ENCODE data around the gene FIGN. TPM values are rescaled to one million over a fixed set of nuclear protein-coding genes. Genes with fewer than 3 reads are reported as not detected.

Gene FIGN
- total and polyA plus RNA-seq, 2 of the 8 experiments (the other 6 are each of a cell fraction or from before 2014, with no cell fraction given): 5.0 to 22.8 TPM

- no peaks in the 10 kb centered on the region for H3K9me3 ChIP-seq (ENCODE audit: insufficient read depth in 2 of 2, low read depth in 1 of 2, low read length in 1 of 2)
- 4% methylated on average over 5 of the region's 5 CpGs; no CpG with 5 or more reads in 1 of the 2 experiments for WGBS, 2 experiments (ENCODE audit: extremely low coverage in 1 of 2, insufficient coverage in 1 of 2, insufficient read length in 1 of 2, insufficient replicate concordance in 2 of 2, low coverage in 1 of 2, low lambda C conversion rate in 2 of 2, missing lambda C conversion rate in 1 of 2)
- peak overlapping the region; percentile 95 for H2BK5ac ChIP-seq (ENCODE audit: low read depth, low read length)
- peak overlapping the region; percentile 79 for H4K5ac ChIP-seq (ENCODE audit: insufficient read length, low read depth, low read length)
- peak overlapping the region; percentile 61; the same call in 1 of the 2 replicates for H2BK15ac ChIP-seq (ENCODE audit: low read length)
- H3K14ac ChIP-seq (ENCODE audit: insufficient read length): no peak overlapping the region
- H3K18ac ChIP-seq (ENCODE audit: extremely low read depth, low read length): peak overlapping the region; percentile 99
- peak overlapping the region; percentile 70 for H3K56ac ChIP-seq (replicated peaks; ENCODE audit: insufficient read length, low read depth, low read length)
- no peak overlapping the region for H3K4ac ChIP-seq (replicated peaks; ENCODE audit: insufficient read length, low read depth, low read length)
- H3K23me2 ChIP-seq (ENCODE audit: low read depth, low read length): peaks cover 7% of the 10 kb centered on the region
- peak overlapping the region; percentile 87 to 97 (median 94) for H3K9ac ChIP-seq (replicated peaks in 1 of 4; ENCODE audit: extremely low read depth in 1 of 4, low read depth in 3 of 4, low read length in 3 of 4)
- H3K36me3 ChIP-seq (ENCODE audit: control insufficient read depth in 2 of 4, insufficient read depth in 4 of 4, low read length in 3 of 4): no peaks in the 10 kb centered on the region
- H4K91ac ChIP-seq (replicated peaks; ENCODE audit: insufficient read length, low read length): peak overlapping the region; percentile 97
- TF ChIP-seq SIN3A (conservative IDR thresholded peaks at IDR 0.05 in 1 of 2, IDR thresholded peaks at IDR 0.05 in 1 of 2; ENCODE audit: low read depth in 1 of 2, low read length in 2 of 2) (no peak), MAFK (IDR thresholded peaks at IDR 0.05; ENCODE audit: low read depth, low read length) (no peak), CBX5 (IDR thresholded peaks at IDR 0.05; ENCODE audit: low read depth, low read length) (no peak), KDM1A (IDR thresholded peaks at IDR 0.05; ENCODE audit: borderline replicate concordance, low read length) (no peak), SIRT6 (IDR thresholded peaks at IDR 0.05; ENCODE audit: low read length) (no peak), BRCA1 (IDR thresholded peaks at IDR 0.05; ENCODE audit: low read depth, low read length) (no peak), USF2 (IDR thresholded peaks at IDR 0.05; ENCODE audit: low read length) (no peak), SRF (IDR thresholded peaks at IDR 0.05; ENCODE audit: low read depth, low read length) (no peak), SAP30 (IDR thresholded peaks at IDR 0.05; ENCODE audit: insufficient read depth, insufficient replicate concordance, low read length) (no peak)
- H3K79me2 ChIP-seq (ENCODE audit: control insufficient read depth in 1 of 2, insufficient read depth in 2 of 2, low read length in 2 of 2): peaks cover 0 to 34% of the 10 kb centered on the region in 2 experiments; a peak in 2 of 4 replicates
- no peak overlapping the region for H3K23ac ChIP-seq (ENCODE audit: insufficient read length)
- H4K20me1 ChIP-seq (replicated peaks in 1 of 2; ENCODE audit: control insufficient read depth in 1 of 2, insufficient read depth in 2 of 2, low read length in 2 of 2): peaks cover 0 to 1% of the 10 kb centered on the region in 2 experiments
- DNase-seq (ENCODE audit: low read depth in 1 of 2, low spot score in 2 of 2) (no peak), FAIRE-seq (peak; percentile 81)
- H2BK120ac ChIP-seq (replicated peaks; ENCODE audit: low read depth, low read length): peak overlapping the region; percentile 81
- H3K27ac ChIP-seq (ENCODE audit: low read depth, low read length): peak overlapping the region; percentile 97
- H2BK20ac ChIP-seq (ENCODE audit: low read length): peak overlapping the region; percentile 94; the same call in 1 of the 2 replicates
- peak overlapping the region; percentile 94 for H2AFZ ChIP-seq (ENCODE audit: low read length)
- peak overlapping the region; percentile 79; the same call in 1 of the 2 replicates for H2BK12ac ChIP-seq (ENCODE audit: low read depth, low read length)
- no peaks in the 10 kb centered on the region for H3K27me3 ChIP-seq (replicated peaks in 1 of 4; ENCODE audit: control insufficient read depth in 3 of 4, extremely low read depth in 1 of 4, insufficient read depth in 3 of 4, low read length in 3 of 4)
- peaks cover 0 to 7% (median 1%) of the 10 kb centered on the region in 4 experiments; a peak in 3 of 7 replicates for H3K4me1 ChIP-seq (replicated peaks in 1 of 4; ENCODE audit: control insufficient read depth in 3 of 4, insufficient read depth in 4 of 4, low read length in 3 of 4)
- no peaks in the 10 kb centered on the region for H3K79me1 ChIP-seq (ENCODE audit: low read depth, low read length)
- ChIA-PET CTCF (ENCODE audit: partially characterized antibody) (interaction anchor here (0.9 to 1.2 kb wide), 3 partner anchors 9 to 324 kb away, joined by 3 to 4 read pairs (median 4); no protein-coding TSS in a partner anchor), POLR2A (ENCODE audit: partially characterized antibody) (interaction anchor here (0.6 to 1.5 kb wide), 7 partner anchors 8 to 135 kb away, joined by 3 read pairs; no protein-coding TSS in a partner anchor)
- no peak overlapping the region for H2AK5ac ChIP-seq (ENCODE audit: low read depth, low read length)
- peak overlapping the region; percentile 54 to 99 (median 80) for H3K4me3 ChIP-seq (ENCODE audit: extremely low read depth in 1 of 4, insufficient read depth in 2 of 4, low read depth in 3 of 4, low read length in 4 of 4)
- H3K4me2 ChIP-seq (ENCODE audit: insufficient read depth in 1 of 2, low read depth in 2 of 2, low read length in 2 of 2): peak overlapping the region; percentile 87 to 95
- H4K8ac ChIP-seq (ENCODE audit: extremely low read depth, insufficient read depth, low read length): 0 out of 2 replicates have a peak overlapping the region, but pooled peaks have one; percentile 98
Measured at GRCh38 chr2:163737190-163737439, 1.3 kb upstream of the FIGN start.

Data from H1 (cell line).